CD4-positive, alpha-beta T cell treated with Interleukin-10 for 1 hour (primary cell): ENCODE results near the gene GRB14.
"Not testable (repeated sequence)": the region's sequence is repeated elsewhere in the genome, so short reads cannot be mapped to it uniquely, and the experiment has no call there.

Source experiments
- DNase-seq: peaks from one replicate; pipeline ENCODE4 v3.0.0-alpha.2; 2020

Gene GRB14

DNA sequence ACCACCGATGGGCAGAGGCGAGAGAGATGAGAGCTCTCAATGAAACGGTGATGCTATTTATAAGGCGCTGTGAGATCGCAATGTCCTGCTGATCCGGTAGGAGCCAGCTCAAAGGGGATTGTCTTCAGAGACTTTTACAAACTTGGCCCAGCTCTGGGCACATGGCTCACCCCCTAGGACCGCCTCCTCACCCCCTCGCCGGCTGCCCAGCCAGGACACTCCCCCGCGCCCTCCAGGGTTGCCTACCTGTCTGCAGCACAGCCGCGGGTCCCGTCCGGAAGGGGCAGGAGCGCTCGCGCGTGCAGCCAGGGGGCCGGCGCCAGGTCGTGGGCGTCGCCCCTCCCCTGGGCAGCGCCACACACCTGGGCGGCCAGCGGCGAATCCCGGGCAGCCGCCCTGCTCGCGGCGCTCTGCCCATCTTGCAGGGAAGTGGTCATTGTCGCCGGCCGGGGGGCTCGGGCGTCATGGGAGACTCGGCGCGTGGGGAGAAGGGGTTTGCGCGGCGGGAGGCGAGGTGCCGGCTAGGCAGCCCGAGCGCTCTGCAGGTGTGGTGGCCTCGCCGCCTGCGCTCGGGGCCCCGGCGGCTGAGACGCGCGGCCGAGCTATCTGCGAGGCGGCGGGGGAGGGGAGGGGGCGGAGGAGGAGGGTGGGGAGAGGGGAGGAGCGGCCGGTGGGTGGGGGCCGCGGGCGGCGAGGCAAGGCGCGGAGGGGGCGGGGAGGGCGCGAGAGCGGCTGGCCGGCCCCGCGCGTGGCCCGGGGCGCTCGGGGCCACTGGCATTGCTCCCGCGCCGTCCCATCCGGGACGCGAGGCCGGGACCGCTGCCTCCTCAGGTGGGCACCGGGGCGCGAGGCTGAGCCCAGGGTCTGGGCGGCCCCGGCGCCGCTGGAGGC, at the start of gene GRB14:
TSS of gene GRB14 (minus strand) at position 610 of the 891 bp plus-strand sequence. CDS start at position 437, 173 bp downstream.
- DNase-seq: no peak

DNA sequence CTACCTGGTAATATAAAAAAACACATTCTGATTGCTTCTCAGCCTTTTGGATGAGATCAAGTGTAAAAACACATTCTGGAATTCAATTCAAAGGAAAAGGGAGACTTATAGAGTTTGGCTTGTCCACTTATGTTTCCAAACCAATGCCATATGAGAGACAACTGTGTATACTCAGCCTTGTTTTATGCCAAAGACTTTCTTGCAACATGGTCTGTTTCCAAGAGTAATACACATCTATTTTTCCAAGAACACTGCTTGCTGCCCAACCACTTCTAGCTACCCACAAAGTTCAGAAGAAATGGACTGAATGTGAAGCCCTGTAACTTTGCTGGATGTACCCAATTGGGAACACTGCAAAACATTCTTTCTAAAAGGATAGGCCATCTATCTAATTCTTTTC, 48.0 kb upstream of the GRB14 start:
- no peak for DNase-seq

DNA sequence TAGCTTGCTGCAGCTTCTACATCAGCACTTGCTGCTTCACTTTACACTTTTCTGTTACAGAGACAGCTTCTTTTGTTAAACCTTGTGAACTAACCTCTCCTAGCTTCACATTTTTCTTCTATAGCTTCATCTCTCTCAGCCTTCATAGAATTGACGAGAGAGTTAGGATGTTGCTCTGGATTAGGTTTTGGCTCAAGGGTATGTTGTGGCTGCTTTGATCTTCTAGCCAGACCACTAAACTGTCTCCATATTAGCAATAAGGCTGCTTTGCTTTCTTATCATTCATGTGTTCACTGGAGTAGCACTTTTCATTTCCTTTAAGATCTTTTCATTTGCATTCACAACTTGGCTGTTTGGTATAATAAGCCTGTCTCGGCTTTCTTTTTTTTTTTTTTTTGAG, 46.3 kb upstream of the GRB14 start:
- DNase-seq: no peak

DNA sequence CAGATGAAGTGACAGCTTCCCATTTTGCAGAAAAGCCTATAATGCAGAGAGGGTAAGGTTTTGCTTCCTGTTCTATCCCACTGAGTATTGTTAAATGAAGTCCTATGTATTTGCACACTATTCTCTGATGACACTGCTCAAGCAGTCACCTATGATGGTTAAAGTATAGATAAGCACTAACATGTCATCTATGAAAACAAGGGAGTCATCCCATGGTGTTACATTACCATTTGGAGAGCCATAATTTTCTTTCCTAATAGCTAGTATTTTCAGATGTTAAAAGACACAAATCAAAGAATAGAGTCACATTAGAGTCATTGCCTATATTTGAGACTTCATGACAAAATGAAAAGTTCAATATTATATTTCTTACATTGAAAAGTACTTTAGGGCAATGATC, 42.8 kb upstream of the GRB14 start:
- DNase-seq: no peak

DNA sequence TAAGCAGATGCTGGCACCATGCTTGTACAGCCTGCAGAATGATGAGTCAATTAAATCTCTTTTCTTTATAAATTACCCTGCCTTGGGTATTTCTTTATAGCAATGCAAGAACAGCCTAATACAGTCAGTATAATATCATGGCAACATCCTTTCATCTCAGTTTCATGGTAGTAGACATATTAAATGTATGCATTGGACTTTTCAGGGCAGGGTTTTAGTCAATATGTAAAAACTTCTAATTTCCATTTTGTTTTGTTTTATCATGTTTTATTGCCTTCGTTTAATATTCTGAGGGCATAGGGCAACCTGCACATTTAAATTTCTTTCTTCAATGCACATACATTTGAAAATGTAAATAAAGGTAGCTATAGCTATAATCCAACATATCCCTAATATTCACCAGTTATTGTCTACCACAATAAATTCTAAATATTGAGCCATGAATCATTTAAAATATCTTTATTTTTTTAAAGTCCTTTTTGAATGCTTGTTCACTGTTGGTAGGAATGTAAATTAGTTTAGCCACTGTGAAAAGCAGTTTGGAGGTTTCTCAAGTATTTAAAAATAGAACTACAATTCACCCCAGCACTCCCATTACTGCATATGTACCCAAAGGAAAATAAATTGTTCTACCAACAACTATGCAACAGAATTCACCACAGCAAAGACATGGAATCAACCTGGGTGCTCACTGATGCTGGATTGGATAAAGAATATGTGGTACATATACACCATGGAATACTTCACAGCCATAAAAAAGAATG, 41.8 kb upstream of the GRB14 start:
- no peak for DNase-seq

DNA sequence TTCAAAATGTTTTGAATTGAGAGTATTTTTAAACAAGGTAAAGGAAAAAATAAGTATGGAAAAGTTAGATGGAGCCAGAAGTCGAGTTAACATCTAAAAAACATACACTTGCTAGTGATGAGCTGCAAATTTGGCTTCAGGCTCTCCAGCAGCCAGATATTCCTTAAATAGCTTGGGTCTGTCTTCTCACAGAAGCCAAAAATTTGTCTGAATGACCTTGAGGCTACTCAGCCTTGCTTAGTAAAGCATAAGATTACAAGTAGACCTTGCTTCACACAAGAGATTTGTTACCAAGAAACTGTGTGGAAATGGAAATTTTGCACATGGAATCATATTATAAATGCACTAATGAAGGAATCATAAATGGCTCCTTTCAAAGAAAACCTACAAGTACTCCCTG, 40.8 kb upstream of the GRB14 start:
- DNase-seq: no peak

DNA sequence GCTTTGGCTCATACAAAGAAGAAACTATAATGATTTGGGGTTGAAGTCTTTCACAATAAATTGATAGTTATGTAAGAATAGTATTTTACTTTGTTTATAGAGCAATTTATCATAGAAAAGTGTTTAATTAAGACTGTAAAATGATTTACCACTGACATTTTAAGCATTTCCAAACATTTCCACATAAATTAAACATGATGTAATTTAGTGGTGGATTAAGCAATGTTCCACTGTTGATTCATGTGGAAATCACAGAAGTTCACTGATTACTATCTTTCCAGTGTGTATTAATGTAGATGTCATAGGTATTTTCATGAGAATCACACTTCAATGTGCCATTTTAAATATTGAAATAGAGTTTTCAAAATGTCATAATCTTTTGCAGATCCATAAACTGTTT, 40.1 kb upstream of the GRB14 start:
- no peak for DNase-seq

DNA sequence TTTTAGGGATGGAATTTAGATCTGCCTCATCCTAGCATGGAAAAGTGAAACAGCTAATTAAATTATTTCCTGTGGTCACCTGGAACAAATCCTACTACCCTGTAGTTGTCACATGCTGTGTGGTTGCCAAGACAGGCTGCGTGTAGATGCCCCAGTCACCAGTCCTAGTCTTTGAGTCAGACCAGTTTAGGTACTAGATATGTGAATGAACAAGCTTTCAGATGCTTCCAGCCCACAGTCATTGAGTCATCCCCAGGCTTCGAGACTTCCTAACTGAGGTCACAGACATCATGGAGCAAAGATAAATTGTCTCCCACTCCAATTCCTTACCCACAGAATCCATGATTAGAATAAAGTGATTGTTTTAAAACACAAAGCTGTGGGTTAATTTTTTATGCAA, 35.8 kb upstream of the GRB14 start:
- no peak for DNase-seq

DNA sequence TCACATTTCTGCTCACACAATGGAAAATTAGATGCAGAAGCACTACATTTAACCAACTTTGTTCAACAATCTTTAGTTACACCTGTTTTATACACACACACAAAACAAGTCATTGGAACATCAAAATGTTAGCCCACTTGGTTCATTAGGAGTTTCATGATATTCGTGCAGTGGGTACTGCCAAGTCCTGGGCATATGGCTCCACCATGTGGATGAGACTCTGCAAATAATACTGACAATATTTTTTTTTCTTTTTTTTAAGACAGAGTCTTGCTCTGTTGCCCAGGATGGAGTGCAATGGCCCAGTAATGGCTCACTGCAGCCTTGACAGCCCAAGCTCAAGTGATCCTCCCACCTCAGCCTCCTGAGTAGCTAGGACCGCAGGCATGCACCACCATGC, 34.5 kb upstream of the GRB14 start:
- no peak for DNase-seq

DNA sequence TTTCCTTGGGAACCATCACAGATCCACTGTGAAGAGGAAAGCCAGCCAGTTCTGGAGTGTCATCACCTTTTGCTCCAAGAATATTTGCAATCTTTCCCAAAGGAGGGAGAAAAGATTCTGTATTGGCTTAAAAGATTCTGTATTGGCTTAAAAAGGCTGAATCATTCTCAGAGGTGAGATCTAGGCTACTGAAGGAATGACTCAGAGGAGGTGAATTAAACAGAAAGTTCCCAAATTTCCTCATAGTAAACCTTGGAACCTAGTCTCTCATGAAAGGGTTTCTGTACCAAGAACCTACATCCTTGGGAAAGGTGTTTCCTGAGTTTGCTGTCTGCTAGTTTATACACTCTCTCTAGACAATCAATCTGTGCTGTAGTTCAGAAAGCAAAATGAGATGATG, 34.1 kb upstream of the GRB14 start:
- no peak for DNase-seq

DNA sequence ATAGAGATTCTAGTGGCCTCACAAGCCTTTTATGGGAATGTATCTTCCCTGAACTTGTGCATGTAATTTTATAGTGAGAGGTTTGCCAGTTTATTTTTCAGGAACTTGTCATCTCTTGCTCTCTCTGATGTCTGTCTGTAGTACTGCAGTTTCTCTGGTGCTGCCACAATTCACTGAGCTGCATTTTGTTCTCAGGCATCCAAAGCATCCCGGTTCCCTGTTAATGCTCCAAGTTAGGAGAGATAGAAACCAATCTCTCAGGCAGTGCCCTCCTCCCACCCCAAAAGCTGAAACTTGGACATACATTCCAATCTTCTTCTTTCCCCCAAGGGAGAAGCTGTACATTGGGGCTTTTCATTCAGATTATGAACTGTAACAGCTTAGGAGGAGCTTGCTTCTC, 30.1 kb upstream of the GRB14 start:
- no peak for DNase-seq

DNA sequence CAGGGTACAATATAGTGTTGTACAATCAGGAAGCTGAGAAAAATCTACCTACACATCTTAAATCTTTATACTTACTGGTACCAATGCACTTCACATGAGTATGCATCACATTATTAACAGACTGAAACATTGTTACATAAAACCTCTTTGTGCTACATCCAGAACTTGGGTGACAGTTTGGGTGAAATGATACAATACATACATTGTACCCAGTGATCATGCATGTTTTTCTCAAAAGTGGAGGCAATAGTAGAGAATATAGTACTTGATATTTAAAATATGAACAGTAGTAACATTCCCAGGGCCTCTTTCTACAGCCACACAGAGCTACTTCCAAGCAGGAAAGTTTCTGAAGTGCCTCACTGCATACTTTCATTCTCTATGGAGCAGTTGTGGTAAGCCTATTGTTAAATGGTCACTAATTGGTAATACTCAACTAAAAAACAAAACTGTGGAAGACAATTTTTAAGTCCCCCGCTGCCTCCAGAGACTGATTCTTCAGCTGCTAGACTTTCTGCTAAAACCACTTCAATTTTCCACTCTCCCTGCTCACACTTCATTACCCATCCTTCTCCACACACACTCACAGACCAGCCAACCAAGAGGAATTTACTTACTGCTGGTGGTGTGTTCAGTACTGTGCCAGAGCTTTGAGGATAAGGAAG, 22.9 kb upstream of the GRB14 start:
- DNase-seq: no peak

DNA sequence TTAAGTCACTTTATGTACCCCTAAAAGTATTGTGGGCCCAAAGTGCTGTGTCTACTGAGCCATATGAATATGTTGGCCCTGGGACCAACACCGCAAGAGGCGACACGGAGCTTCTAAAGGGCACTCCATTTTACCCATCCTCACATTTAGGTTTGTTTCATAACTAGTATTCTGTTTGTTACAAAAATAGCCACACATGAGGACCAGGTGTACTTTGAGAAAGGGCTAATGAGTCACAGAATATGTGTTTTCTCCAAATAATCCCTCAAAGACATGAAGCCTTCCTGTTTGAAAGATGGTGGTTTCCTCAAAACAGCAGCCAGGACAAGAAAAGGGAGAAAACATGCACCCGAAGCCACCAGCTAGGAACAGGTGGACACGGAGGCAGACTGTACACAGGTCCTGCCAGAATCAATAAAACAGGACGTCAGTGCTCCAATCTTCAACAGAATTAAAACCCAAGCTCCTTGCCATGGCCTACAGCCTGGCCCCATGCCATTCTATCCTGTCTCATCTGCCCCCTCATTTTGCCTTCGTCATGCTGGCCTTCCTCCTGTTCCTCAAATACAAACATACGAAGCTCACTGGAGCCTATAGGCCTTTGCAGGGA, 21.8 kb upstream of the GRB14 start:
- no peak for DNase-seq

DNA sequence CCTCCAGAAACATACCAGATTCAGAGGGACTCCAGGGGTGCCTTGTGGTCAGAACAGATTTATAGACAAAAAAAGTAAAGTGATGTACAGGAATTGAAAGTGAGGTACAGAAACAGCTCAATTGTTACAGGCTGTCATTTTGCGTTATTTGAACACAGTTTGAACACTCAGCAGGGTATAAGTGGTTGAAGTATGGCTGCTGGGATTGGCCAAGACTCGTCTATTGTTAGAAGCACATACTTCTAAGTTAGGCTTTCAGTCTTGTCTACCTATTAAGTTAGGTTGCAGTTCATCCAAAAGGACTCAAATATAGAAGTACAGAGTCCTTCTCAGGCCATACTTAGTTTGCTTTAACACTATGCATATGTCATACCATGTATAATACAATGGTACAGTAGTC, 21.0 kb upstream of the GRB14 start:
- no peak for DNase-seq

DNA sequence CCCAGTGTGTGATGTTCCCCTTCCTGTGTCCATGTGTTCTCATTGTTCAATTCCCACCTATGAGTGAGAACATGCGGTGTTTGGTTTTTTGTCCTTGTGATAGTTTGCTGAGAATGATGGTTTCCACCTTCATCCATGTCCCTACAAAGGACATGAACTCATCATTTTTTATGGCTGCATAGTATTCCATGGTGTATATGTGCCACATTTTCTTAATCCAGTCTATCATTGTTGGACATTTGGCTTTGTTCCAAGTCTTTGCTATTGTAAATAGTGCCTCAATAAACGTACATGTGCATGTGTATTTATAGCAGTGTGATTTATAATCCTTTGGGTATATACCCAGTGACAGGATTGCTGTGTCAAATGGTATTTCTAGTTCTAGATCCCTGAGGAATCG, 7.0 kb upstream of the GRB14 start:
- DNase-seq: not testable (repeated sequence)

DNA sequence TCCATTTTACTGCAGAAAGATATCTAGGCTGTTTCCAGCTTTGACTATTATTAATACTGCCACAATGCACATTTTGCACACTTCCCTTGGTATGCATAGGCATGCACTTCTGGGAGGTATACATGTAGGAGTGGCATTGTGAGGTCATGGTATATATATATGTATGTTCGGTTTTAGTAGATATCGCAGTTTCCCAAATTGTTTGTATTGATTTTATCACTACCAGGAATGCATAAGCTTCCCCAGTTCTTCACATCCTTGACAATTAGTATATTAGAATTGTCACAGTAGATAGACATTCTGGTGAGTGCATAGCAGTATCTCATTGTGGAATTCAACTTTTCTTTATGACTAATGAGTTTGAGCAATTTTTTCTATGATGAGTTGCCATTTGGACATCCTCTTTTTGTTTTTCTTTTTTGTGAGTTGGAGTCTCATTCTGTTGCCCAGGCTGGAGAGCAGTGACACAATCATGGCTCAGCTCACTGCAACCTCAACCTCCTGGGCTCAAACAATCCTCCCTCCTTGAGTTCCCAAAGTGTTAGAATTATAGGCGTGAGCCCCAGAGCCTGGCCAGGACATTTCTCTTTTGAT, 4.2 kb upstream of the GRB14 start:
- no peak for DNase-seq

DNA sequence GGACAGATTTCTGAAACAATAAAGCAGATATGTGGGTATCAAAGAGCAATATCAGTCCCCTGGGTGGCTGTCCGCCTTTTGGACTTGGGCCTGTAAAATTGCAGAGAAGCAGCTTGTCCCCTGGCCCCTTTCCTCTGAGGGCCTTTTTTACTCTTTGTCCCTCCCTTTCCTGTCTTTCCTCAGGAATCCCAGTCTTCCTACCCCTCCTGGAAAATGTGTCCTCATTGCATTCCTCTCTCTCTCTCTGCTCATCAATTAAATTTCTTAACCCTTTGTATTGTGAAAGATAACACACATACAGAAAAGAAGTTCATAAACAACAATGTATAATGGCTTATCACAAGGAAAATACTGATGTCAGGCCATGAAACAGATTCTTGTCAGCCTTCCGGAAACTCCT, 3.0 kb upstream of the GRB14 start:
- DNase-seq: no peak

DNA sequence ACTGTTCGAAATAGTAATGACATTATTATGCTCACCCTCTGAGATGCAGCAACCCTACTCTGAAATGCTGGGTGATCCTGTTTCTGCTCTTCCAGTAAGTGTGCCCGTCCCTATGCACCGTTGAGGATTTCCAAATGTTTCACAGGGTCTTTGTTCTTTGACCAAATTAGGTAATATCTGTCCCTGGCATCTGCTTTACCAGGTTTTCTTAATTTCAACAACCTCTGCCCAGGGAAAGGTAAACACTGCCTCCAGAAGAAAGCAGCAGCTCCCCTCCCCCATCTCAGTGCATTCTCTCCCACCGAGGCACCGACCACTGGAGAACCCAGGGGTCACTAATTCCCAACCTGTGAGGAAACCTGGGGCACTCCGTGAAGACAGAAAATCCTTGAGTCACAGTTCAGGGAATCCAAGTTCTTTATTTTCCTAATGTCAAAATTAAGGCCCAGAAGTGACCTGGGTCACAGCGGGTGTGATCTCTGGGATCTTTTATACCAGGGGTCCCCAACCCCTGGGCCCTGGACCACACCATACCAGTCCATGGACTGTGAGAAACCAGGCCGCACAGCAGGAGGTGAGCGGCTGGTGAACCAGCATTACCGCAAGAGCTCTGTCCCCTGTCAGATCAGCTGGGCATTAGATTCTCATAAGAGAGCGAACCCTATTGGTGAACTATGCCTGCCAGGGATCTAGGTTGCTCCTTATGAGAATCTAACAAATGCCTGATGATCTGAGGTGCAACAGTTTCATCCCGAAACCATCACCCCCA, 1.2 kb upstream of the GRB14 start:
- no peak for DNase-seq

DNA sequence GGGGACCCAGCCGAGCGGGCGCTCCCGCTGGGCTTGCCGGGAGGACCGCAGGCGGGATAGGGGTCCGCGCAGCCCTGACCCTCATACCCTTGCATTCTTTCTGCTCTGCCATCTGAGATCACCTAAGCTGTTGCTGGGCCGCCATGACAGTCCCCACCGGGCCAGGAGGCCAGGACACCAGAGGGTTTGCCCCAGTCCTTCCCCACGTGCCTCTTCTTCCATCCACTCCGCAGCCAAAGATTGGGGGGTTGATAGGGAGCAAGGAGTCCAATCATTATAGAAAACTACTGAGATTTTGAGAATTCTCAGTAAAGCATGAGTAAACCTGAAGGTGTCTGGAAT, 453 bp upstream of the GRB14 start:
- DNase-seq: no peak

DNA sequence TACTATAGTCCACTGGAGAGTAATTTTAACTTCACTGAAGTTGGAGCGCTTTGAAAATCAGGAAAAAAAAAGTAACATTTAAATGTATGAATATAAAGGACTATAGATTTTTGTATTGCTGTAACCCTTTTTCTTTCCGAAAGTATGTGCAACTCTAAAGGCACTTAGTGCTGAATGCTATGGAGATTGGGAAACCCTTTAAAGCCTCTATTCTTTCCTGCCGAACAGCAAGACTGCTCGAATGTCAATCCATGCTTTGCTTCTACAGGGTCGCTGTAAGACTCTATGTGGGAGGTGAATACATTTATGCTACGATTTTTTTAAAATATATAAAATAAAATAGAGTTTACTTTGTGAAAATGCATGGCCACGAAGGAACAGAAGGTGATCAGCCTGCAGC, 825 bp downstream of the GRB14 start:
- DNase-seq: no peak

DNA sequence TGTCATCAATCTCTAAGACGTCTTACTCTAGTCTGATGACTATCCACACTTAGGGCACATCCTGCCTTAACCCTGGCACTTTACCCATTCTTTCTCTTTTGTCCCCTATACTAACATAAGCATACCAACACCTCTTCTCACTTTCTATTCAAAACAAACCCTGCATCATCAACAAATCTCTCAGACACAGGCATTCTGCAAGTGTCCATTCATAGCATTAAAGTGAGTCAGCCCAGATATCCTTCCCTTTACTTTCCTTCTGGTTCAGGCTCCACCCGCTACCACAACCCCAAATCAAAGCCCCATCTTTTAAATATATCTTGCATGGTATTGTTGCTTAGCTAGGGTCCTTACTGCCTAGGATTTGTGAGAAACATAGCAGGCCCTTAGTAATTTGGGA, 3.8 kb downstream of the GRB14 start:
- DNase-seq: no peak

DNA sequence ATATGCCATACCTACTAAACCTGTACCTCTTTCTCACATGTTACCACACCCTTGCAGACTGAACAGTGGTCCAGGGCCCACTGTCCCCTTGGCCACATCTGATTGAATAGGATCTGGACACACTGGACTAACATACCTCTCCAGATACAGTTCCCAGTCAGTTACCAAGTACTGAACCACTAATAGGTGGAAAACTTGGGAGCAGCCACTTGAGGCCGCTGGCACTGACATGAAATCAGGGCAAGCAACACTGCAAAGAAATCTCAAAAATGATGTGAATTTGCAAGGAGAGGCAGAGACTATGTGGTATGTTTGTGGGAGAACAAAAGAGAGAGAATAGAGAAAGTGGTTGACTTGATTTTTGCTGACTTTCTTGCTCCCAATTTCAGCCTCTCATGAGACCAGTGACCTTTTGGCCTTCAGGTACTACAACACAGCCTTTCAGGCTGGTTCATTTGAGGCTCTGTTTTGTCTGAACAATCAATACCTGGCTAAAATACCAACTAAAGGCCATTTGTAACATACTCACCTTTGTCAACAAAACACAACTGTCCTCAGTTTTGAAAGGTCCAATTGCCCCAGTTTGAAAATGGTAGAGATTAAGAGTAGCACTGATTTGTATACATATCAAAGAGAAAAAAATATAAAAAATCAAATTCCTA, 7.8 kb downstream of the GRB14 start:
- DNase-seq: no peak
